PFSK-1 (cell line): ENCODE results near the gene ISM1.

Experiments used
- FOXP2 ChIP-seq: optimal IDR thresholded peaks from 2 replicates; pipeline ENCODE3; 2011; ENCODE audit warnings: borderline replicate concordance, control low read depth, inconsistent platforms; ENCODE audit not compliant: insufficient read depth; ENCODE audit errors: extremely low read length, extremely low read depth
- POLR2AphosphoS5 ChIP-seq: IDR thresholded peaks from 2 replicates; pipeline ENCODE4 v1.6.1; 2012; ENCODE audit warnings: low read depth, mild to moderate bottlenecking, control low read depth, low read length, moderate library complexity
- SIN3A ChIP-seq: IDR thresholded peaks from 2 replicates; pipeline ENCODE4 v1.6.1; 2012; ENCODE audit warnings: mild to moderate bottlenecking, low read length, moderate library complexity, borderline replicate concordance; ENCODE audit not compliant: insufficient read depth
- TAF1 ChIP-seq: IDR thresholded peaks from 2 replicates; pipeline ENCODE4 v1.6.1; 2012; ENCODE audit warnings: low read length, control low read depth, borderline replicate concordance; ENCODE audit not compliant: insufficient read depth
- TF ChIP-seq, protein P1 (sequence below), 2 experiments: IDR thresholded peaks; 2 replicates each; pipeline versions ENCODE4 v1.6.1 to v1.8.0; 2011 to 2012; ENCODE audit warnings: low read depth in 2 of 2, low read length in 2 of 2, control low read depth in 1 of 2, inconsistent platforms in 1 of 2, mild to moderate bottlenecking in 1 of 2, moderate library complexity in 1 of 2; ENCODE audit not compliant: insufficient read depth in 1 of 2

ISM1 gene

DNA sequence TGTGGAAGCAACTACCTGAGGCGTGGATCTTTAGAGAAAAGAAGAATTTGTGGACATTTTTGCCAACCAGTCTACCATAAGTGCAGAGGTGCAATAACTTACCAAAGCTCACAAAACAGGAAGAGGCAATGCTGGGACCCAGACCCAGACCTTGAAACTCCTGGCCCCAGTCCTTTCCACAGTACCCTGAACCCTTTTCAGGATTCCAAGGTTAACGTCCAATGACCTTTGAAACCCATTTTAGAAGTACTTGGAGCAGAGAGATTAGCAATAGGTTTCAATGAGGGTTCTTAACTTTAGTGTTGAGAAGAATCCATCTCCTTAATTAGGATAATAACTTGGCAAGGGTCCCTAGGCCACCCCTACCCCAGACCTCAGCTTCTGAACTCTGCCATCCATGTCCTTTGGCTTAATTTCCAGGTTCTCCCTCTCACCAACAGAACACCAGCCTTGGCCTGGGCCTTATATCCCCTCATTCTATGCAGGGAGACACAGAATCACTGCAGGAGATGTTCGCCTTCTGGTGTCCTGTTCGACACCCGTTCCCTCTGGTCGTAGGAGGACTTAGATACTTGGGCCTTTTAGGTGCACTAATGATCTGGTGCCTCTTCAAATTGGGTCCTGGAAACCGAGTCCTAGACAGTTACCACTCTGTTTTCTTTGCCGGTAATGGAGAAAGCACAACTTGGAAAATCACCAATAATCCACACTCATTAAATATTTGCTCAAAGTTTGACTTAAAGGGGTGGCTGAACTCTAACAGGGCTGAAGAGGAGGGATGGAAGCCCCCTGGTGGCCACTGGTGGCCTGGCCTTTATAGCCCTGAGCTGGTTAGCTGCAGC is 40.6 kb downstream of the ISM1 start:
- TF ChIP-seq, protein P1, sequence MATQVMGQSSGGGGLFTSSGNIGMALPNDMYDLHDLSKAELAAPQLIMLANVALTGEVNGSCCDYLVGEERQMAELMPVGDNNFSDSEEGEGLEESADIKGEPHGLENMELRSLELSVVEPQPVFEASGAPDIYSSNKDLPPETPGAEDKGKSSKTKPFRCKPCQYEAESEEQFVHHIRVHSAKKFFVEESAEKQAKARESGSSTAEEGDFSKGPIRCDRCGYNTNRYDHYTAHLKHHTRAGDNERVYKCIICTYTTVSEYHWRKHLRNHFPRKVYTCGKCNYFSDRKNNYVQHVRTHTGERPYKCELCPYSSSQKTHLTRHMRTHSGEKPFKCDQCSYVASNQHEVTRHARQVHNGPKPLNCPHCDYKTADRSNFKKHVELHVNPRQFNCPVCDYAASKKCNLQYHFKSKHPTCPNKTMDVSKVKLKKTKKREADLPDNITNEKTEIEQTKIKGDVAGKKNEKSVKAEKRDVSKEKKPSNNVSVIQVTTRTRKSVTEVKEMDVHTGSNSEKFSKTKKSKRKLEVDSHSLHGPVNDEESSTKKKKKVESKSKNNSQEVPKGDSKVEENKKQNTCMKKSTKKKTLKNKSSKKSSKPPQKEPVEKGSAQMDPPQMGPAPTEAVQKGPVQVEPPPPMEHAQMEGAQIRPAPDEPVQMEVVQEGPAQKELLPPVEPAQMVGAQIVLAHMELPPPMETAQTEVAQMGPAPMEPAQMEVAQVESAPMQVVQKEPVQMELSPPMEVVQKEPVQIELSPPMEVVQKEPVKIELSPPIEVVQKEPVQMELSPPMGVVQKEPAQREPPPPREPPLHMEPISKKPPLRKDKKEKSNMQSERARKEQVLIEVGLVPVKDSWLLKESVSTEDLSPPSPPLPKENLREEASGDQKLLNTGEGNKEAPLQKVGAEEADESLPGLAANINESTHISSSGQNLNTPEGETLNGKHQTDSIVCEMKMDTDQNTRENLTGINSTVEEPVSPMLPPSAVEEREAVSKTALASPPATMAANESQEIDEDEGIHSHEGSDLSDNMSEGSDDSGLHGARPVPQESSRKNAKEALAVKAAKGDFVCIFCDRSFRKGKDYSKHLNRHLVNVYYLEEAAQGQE (IDR thresholded peaks at IDR 0.05; ENCODE audit: insufficient read depth in 1 of 2, low read depth in 2 of 2, low read length in 2 of 2) = no peak
- TF ChIP-seq TAF1 (no peak), FOXP2 (no peak), SIN3A (no peak), POLR2AphosphoS5 (no peak)

DNA sequence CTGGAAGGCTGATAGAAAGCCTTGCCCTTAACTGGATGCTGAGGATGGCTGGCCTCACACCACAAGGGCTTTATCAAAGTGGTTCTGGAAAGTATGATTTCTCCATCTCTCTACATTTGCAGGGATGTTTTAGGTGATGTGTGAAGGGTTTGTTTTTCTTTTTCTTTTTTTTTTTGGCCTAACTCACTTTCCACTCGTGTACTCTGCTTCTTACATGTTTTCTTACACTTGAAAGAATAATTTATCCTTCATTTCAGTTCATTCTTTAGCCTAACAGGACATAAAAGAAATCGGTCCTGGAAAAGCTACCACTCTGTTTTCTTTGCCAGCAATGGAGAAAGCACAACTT is 41.2 kb downstream of the ISM1 start:
- TF ChIP-seq TAF1 (no peak), FOXP2 (no peak), POLR2AphosphoS5 (no peak), SIN3A (no peak)
- TF ChIP-seq, protein P1 (IDR thresholded peaks at IDR 0.05; ENCODE audit: insufficient read depth in 1 of 2, low read depth in 2 of 2, low read length in 2 of 2) = no peak

DNA sequence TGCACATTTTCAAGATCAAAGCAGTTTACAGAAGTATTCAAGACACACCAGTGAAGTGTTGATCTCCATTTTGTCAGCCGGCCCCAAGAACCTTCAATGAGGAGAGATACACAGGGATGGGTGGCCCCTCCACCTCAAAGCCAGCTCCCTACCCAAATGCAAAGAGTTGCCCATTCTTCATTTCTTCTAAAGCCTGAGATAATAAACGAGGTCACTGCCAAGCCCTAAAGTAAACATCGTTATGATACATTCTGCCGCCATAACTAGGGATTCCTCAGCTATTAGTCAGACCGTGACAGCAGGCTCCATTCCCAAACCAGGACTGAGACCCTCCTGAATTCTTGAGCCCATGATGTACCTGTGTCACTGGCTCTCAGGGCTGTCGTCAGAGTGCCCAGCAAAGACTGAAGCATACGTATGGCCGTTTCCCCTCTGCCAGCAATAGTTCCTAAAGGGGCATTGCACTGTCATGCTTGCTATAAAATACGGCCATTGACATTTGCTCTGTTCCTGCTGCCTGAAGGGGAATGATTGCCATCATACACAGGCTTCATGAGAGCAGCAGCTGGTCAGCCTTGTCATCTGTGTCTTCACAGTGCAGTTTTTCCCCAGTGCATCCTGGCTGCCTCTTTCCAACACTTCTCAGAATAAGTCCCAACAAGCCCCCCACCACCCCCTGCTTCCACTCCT is 41.7 kb downstream of the ISM1 start:
- TF ChIP-seq POLR2AphosphoS5 = no peak
- TF ChIP-seq FOXP2 = no peak
- TF ChIP-seq TAF1 = no peak

DNA sequence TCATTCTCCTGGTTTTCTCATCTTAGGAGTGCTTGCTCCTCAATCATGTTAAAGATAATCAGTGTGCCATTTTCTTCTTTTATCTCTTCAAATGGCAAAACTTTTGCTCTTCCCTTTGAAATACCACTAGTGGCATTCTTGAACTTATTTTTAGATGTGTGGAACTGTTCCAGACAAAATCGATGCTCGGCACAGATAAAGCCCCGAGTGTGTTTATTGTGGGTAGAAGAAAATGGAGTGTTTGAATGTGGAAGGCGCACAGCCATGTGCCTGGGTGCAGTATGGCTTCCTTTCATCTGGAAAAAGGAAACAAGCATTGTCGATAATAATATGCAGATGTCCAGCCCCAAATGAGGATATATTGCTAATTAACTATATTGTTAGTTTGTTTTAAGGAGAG is 42.4 kb downstream of the ISM1 start:
- no peak for TF ChIP-seq FOXP2
- no peak for TF ChIP-seq SIN3A
- TF ChIP-seq POLR2AphosphoS5 = no peak
- TF ChIP-seq TAF1 = no peak
- TF ChIP-seq, protein P1 (IDR thresholded peaks at IDR 0.05; ENCODE audit: insufficient read depth in 1 of 2, low read depth in 2 of 2, low read length in 2 of 2) = no peak

DNA sequence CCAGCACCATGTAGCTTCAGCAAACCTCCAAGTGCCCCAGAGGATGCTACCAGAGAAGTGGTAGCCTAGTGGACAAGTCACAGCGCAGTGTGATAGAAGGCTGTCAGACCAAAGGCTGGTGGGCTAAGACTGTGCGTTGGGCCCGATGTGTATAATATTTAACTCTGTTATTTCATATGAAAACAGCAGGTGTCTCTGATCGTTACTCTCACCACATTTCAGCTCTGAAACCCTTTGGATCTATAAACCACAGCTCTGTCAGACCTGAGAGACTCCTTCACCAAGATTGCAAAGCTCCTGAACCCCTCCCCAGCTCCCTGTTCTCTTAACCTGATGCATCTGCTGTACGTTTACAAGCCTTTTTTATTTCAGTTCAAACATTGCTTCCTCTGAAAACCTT is 43.8 kb downstream of the ISM1 start:
- TF ChIP-seq, protein P1 (IDR thresholded peaks at IDR 0.05; ENCODE audit: insufficient read depth in 1 of 2, low read depth in 2 of 2, low read length in 2 of 2) = no peak
- TF ChIP-seq POLR2AphosphoS5 (no peak), SIN3A (no peak)
